CD4-positive, alpha-beta memory T cell (primary cell): ENCODE measurements around the gene ZBTB38. TPM values are rescaled to one million over a fixed set of nuclear protein-coding genes. Genes with fewer than 3 reads are reported as not detected.

Experiments
- CTCF ChIA-PET: fragments of 350-600 bp; sonication (Branson Sonifier 250); formaldehyde crosslinking; loops from one replicate; lab custom pipeline; 2021; ENCODE audit warnings: inconsistent platforms; ENCODE audit not compliant: partially characterized antibody; lab: Charles Lee
- POLR2A ChIA-PET: fragments of 350-600 bp; sonication (Branson Sonifier 250); formaldehyde crosslinking; loops from one replicate; lab custom pipeline; 2021; ENCODE audit not compliant: partially characterized antibody; lab: Charles Lee
- DNase-seq, 5 donors: peaks; one replicate each; pipeline versions ENCODE4 v3.0.0 to v3.0.0-alpha.2; 2020 to 2022; ENCODE audit warnings: mixed read lengths in 1 of 5
- H3K27ac ChIP-seq: one replicate; pipeline ENCODE4 v1.7.0; 2013; ENCODE audit warnings: low read depth, low read length
- H3K27me3 ChIP-seq: 2 replicates; pipeline ENCODE4 v1.7.0; 2013; ENCODE audit warnings: mild to moderate bottlenecking, low read length, moderate library complexity; ENCODE audit not compliant: insufficient read depth
- H3K36me3 ChIP-seq: 2 replicates; pipeline ENCODE4 v1.7.0; 2013; ENCODE audit warnings: mild to moderate bottlenecking, low read length, moderate library complexity; ENCODE audit not compliant: insufficient read depth
- H3K4me1 ChIP-seq: 2 replicates; pipeline ENCODE4 v1.7.0; 2013; ENCODE audit warnings: mild to moderate bottlenecking, low read length, moderate library complexity; ENCODE audit not compliant: insufficient read depth
- H3K4me3 ChIP-seq, 2 donors: one replicate each; pipeline ENCODE4 v1.7.0; 2013; ENCODE audit warnings: low read length in 2 of 2, mild to moderate bottlenecking in 1 of 2
- H3K9me3 ChIP-seq, 2 donors: one replicate each; pipeline ENCODE4 v1.7.0; 2013; ENCODE audit warnings: low read length in 2 of 2, control low read depth in 1 of 2; ENCODE audit not compliant: control insufficient read depth in 1 of 2
- H3K27ac Mint-ChIP-seq, 7 donors: one replicate each; pipeline ENCODE4 v1.8.0; 2020 to 2021; ENCODE audit warnings: mixed read lengths in 7 of 7, mild to moderate bottlenecking in 6 of 7, inconsistent platforms in 3 of 7, moderate library complexity in 3 of 7
- H3K27me3 Mint-ChIP-seq, 2 donors: one replicate each; pipeline ENCODE4 v1.8.0; 2020 to 2021; ENCODE audit warnings: mixed read lengths in 2 of 2
- H3K36me3 Mint-ChIP-seq, 2 donors: one replicate each; pipeline ENCODE4 v1.8.0; 2020 to 2021; ENCODE audit warnings: mixed read lengths in 2 of 2, inconsistent platforms in 1 of 2, mild to moderate bottlenecking in 1 of 2
- H3K4me1 Mint-ChIP-seq, 4 donors: one replicate each; pipeline ENCODE4 v1.8.0; 2020 to 2021; ENCODE audit warnings: mixed read lengths in 4 of 4, mild to moderate bottlenecking in 1 of 4
- H3K4me3 Mint-ChIP-seq, 8 donors: one replicate each; pipeline ENCODE4 v1.8.0; 2020 to 2021; ENCODE audit warnings: mixed read lengths in 8 of 8, mild to moderate bottlenecking in 7 of 8, moderate library complexity in 6 of 8, inconsistent platforms in 3 of 8
- H3K9me3 Mint-ChIP-seq, 8 donors: one replicate each; pipeline ENCODE4 v1.8.0; 2020 to 2021; ENCODE audit warnings: mixed read lengths in 8 of 8, mild to moderate bottlenecking in 5 of 8, inconsistent platforms in 3 of 8, moderate library complexity in 1 of 8
- intact Hi-C: fragments of 100-400 bp; cut with micrococcal nuclease; formaldehyde crosslinking; loops from one replicate; pipeline ENCODE4 v1.15.1; 2023
- polyA plus RNA-seq, 2 donors: library from polyadenylated mRNA; unstranded; fragments of 300-500 nt; fragmentation: Illumina TruSeq; gene quantifications; one replicate each; pipeline ENCODE4 v1.2.3, GENCODE V29; 2021
- total RNA-seq, 2 experiments: library from RNA; stranded (reverse); gene quantifications; one replicate each; pipeline ENCODE4 v1.2.3, GENCODE V29; 2021

The ZBTB38 gene
- total and polyA plus RNA-seq, 4 experiments from 2014 or later, result 44.1 to 103 (median 87.2) TPM

- Histone ChIP-seq H3K4me1 (no peaks in the 10 kb centered on the region), H3K9me3 (no peaks in the 10 kb centered on the region), H3K36me3 (no peaks in the 10 kb centered on the region), H3K4me3 (no peak overlapping the region), H3K27ac (no peak overlapping the region), H3K27me3 (no peaks in the 10 kb centered on the region)
- no peak overlapping the region for H3K27ac Mint-ChIP-seq
- peaks cover 0 to 10% (median 4%) of the 10 kb centered on the region in 8 donors for H3K9me3 Mint-ChIP-seq
- H3K4me1 Mint-ChIP-seq, result no peaks in the 10 kb centered on the region
- intact Hi-C loops, result no loop called here
- CTCF ChIA-PET, result interaction anchor here (1.0 to 1.4 kb wide), 4 partner anchors 14 to 108 kb away, joined by 3 to 6 read pairs (median 3); no protein-coding TSS in a partner anchor
- DNase-seq, result no peak
- POLR2A ChIA-PET, result no interaction called here
- peaks cover 2 to 5% of the 10 kb centered on the region in 2 donors for H3K27me3 Mint-ChIP-seq
- H3K36me3 Mint-ChIP-seq, result peaks cover 1 to 4% of the 10 kb centered on the region in 2 donors
- H3K4me3 Mint-ChIP-seq, result no peak overlapping the region
These were observed 21.9 kb upstream of the ZBTB38 start for GRCh38 chr3:141346418-141346817.

DNA sequence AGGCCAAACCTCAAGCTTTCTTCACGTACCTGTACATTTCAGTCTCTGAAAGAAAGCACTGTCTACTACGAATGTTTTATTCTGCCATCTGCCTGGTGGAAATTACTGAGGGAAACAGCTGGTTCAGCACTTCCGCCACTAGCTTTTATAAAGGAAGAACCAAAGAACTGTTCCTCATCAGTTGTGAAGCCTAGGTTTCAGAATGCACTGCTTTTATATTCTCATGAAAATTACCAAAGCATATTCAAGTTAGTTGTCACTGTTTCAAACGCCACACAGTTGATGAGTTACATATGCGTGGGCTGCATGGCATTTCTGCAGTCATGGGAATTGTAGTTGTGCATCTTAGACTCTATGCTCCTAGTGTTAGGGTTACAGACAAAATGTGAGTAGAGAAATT, 21.5 kb upstream of the ZBTB38 start:
- H3K27ac Mint-ChIP-seq, result no peak overlapping the region
- no peak for DNase-seq

GRCh38 chr3:141348837-141349236, 19.5 kb upstream of the ZBTB38 start:
- Histone ChIP-seq H3K36me3 (no peaks in the 10 kb centered on the region), H3K27ac (no peak overlapping the region), H3K27me3 (no peaks in the 10 kb centered on the region), H3K4me3 (no peak overlapping the region), H3K4me1 (no peaks in the 10 kb centered on the region), H3K9me3 (no peaks in the 10 kb centered on the region)
- Mint-ChIP-seq H3K4me3 (no peak overlapping the region), H3K9me3 (peaks cover 0 to 10% (median 4%) of the 10 kb centered on the region in 8 donors), H3K27ac (no peak overlapping the region), H3K4me1 (no peaks in the 10 kb centered on the region), H3K36me3 (peaks cover 1 to 4% of the 10 kb centered on the region in 2 donors), H3K27me3 (peaks cover 2 to 6% of the 10 kb centered on the region in 2 donors)
- DNase-seq, result no peak
- intact Hi-C loops, result no loop called here
- ChIA-PET POLR2A (interaction anchor here (1.1 to 1.3 kb wide), 2 partner anchors 37 to 51 kb away, joined by 3 read pairs; no protein-coding TSS in a partner anchor), CTCF (interaction anchor here (0.7 kb wide), 1 partner anchor 103 kb away, joined by 3 read pairs; no protein-coding TSS in a partner anchor)

More for the DNA sequence above, 21.5 kb upstream of the ZBTB38 start:
- peaks cover 2 to 5% of the 10 kb centered on the region in 2 donors for H3K27me3 Mint-ChIP-seq
- Histone ChIP-seq H3K27me3 (no peaks in the 10 kb centered on the region), H3K4me3 (no peak overlapping the region), H3K27ac (no peak overlapping the region), H3K9me3 (no peaks in the 10 kb centered on the region), H3K36me3 (no peaks in the 10 kb centered on the region), H3K4me1 (no peaks in the 10 kb centered on the region)
- POLR2A ChIA-PET, result no interaction called here
- no peak overlapping the region for H3K4me3 Mint-ChIP-seq
- CTCF ChIA-PET, result interaction anchor here (1.1 to 1.3 kb wide), 2 partner anchors 14 to 35 kb away, joined by 3 to 6 read pairs; no protein-coding TSS in a partner anchor
- peaks cover 0 to 10% (median 4%) of the 10 kb centered on the region in 8 donors for H3K9me3 Mint-ChIP-seq
- no peaks in the 10 kb centered on the region for H3K4me1 Mint-ChIP-seq
- H3K36me3 Mint-ChIP-seq, result peaks cover 1 to 4% of the 10 kb centered on the region in 2 donors
- intact Hi-C loops, result no loop called here

DNA sequence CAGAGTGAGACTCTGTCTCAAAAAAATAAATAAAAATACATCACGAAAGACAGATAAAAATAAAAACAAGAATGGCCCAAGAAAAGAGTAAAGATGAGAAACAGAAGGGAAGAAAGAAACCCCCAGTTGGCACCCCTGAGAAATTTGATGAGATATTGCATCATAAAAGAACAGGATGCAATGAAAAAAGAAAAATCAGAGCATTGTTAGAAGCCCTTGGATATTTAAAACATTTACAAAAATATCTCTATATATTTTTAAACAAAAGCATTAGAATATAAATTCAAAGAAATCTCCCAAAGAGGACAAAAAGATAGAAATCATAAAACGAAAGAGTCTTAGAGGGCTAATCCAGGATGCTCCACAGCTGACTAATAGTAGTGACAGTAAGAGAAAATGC, 18.6 kb upstream of the ZBTB38 start:
- intact Hi-C loops, result no loop called here
- Histone ChIP-seq H3K4me1 (no peaks in the 10 kb centered on the region), H3K4me3 (no peak overlapping the region), H3K27ac (no peak overlapping the region), H3K27me3 (no peaks in the 10 kb centered on the region), H3K9me3 (no peaks in the 10 kb centered on the region), H3K36me3 (no peaks in the 10 kb centered on the region)
- POLR2A ChIA-PET, result no interaction called here
- H3K4me3 Mint-ChIP-seq, result no peak overlapping the region
- peaks cover 0 to 10% (median 4%) of the 10 kb centered on the region in 8 donors for H3K9me3 Mint-ChIP-seq
- no peak for DNase-seq
- H3K36me3 Mint-ChIP-seq, result peaks cover 1 to 4% of the 10 kb centered on the region in 2 donors
- no peaks in the 10 kb centered on the region for H3K4me1 Mint-ChIP-seq
- H3K27me3 Mint-ChIP-seq, result peaks cover 2 to 8% of the 10 kb centered on the region in 2 donors
- CTCF ChIA-PET, result no interaction called here
- H3K27ac Mint-ChIP-seq, result no peak overlapping the region

GRCh38 chr3:141350666-141351065, 17.6 kb upstream of the ZBTB38 start:
- peaks cover 2 to 8% of the 10 kb centered on the region in 2 donors for H3K27me3 Mint-ChIP-seq
- ChIA-PET POLR2A (no interaction called here), CTCF (no interaction called here)
- peaks cover 1 to 4% of the 10 kb centered on the region in 2 donors for H3K36me3 Mint-ChIP-seq
- H3K9me3 ChIP-seq, result no peaks in the 10 kb centered on the region
- H3K27ac Mint-ChIP-seq, result no peak overlapping the region
- no peak overlapping the region for H3K4me3 Mint-ChIP-seq
- H3K4me1 Mint-ChIP-seq, result no peaks in the 10 kb centered on the region
- intact Hi-C loops, result no loop called here
- DNase-seq, result no peak
- H3K4me3 ChIP-seq, result no peak overlapping the region
- no peak overlapping the region for H3K27ac ChIP-seq
- no peaks in the 10 kb centered on the region for H3K36me3 ChIP-seq
- no peaks in the 10 kb centered on the region for H3K27me3 ChIP-seq
- no peaks in the 10 kb centered on the region for H3K4me1 ChIP-seq
- H3K9me3 Mint-ChIP-seq, result peaks cover 0 to 10% (median 4%) of the 10 kb centered on the region in 8 donors

DNA sequence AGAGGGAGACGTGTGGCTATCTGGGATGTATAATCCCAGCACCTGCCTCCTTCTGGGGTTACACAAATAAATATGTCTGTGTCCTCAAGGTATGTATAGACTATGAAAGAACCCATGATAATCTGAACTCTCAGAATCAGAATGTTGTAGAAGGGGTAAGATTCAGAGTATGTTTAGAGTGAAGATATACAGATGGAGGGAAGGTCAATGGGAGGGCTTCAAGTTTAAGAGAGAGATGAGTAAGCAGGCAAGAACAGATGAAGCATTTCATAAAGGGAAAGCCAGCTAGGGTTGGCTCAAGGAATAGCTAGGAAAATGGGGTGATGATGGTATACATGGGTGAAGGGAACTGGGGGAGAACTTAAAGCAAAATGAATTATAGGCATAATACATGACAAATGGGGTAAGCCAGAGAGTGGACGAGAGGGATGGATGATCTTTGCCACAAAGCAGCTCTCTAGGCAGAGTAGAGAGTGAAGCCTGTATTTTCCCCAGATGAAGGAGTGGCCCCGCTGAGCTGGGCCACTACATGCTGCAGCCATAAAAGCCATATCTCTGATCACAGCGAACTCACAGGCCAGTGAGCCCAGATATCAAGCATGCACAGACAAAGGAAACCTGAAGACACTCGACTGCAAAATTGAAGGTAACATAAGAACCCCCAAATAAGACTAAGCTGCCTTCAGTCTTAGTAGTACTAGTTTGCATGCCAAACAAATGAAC, 15.9 kb upstream of the ZBTB38 start:
- DNase-seq, result no peak
- Histone ChIP-seq H3K9me3 (no peaks in the 10 kb centered on the region), H3K4me3 (no peak overlapping the region), H3K4me1 (no peaks in the 10 kb centered on the region), H3K27ac (no peak overlapping the region), H3K36me3 (no peaks in the 10 kb centered on the region), H3K27me3 (no peaks in the 10 kb centered on the region)
- POLR2A ChIA-PET, result no interaction called here
- H3K36me3 Mint-ChIP-seq, result peaks cover 1 to 4% of the 10 kb centered on the region in 2 donors
- peak overlapping the region in 1 of 7 donors; percentile 31 for H3K27ac Mint-ChIP-seq
- no peaks in the 10 kb centered on the region for H3K4me1 Mint-ChIP-seq
- peaks cover 5 to 8% of the 10 kb centered on the region in 2 donors for H3K27me3 Mint-ChIP-seq
- H3K9me3 Mint-ChIP-seq, result peaks cover 0 to 10% (median 4%) of the 10 kb centered on the region in 8 donors
- CTCF ChIA-PET, result interaction anchor here (0.6 to 2.3 kb wide), 6 partner anchors 8 to 102 kb away, joined by 3 to 8 read pairs (median 3); no protein-coding TSS in a partner anchor
- no peak overlapping the region for H3K4me3 Mint-ChIP-seq
- intact Hi-C loops, result no loop called here

DNA sequence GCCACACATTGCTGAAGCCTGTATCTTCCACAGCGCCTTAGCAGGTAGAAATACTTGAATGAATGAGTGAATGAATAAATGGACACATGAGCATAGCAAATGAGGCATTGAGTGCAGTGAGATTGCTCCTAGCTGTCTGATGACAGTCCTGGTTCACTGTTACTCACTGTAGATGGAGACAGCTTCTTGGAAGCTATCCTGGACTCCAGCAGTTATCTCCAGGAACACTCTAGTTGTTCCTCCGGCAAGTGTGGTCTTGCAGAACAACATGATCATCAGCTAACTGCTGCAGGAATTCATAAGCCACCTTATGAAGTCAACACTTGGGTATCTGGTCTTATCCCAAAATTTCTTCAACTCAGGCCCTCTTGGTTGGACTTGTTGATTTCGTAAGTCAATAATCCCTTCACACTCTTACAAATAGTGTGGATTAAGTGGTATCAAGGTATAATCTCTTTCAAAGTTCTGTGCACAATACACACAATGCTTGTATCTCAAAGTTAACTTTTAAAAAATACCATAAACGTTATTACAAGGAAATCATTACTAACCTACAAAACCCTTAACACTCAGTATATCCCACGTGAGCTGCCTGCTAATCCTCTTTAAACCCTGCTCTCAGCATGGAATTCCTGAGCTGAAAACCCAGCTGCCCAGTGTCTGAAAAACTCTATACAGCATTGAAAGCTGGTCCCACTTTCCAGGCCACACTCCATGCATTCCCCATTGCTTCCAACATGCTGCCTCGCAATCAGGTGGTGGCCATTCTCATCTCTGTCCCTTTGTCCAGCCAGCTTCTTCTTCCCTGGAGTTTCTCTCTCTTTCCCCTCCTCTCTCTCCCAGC, 14.4 kb upstream of the ZBTB38 start:
- Histone ChIP-seq H3K27ac (no peak overlapping the region), H3K4me1 (no peaks in the 10 kb centered on the region), H3K4me3 (no peak overlapping the region), H3K27me3 (no peaks in the 10 kb centered on the region), H3K36me3 (no peaks in the 10 kb centered on the region), H3K9me3 (no peaks in the 10 kb centered on the region)
- H3K4me3 Mint-ChIP-seq, result no peak overlapping the region
- peaks cover 1 to 4% of the 10 kb centered on the region in 2 donors for H3K36me3 Mint-ChIP-seq
- intact Hi-C loops, result no loop called here
- CTCF ChIA-PET, result interaction anchor here (1.0 to 1.4 kb wide), 5 partner anchors 16 to 101 kb away, joined by 3 to 4 read pairs (median 3); no protein-coding TSS in a partner anchor
- peaks cover 0 to 10% (median 4%) of the 10 kb centered on the region in 8 donors for H3K9me3 Mint-ChIP-seq
- H3K4me1 Mint-ChIP-seq, result no peaks in the 10 kb centered on the region
- POLR2A ChIA-PET, result no interaction called here
- peaks cover 5 to 6% of the 10 kb centered on the region in 2 donors for H3K27me3 Mint-ChIP-seq
- no peak overlapping the region for H3K27ac Mint-ChIP-seq
- no peak for DNase-seq
